GM23338 (cell line): ENCODE data around the gene FXYD5. TPM values are rescaled to one million over a fixed set of nuclear protein-coding genes. Genes with fewer than 3 reads are reported as not detected.

Experiments used
- ATAC-seq: fragments of 200-7000 bp; cut with Tn5 transposase; 3 replicates; pipeline ENCODE4 v1.9.1; 2020
- DNase-seq: peaks from one replicate; pipeline ENCODE4 v3.0.0-alpha.2; 2015; ENCODE audit warnings: low spot score
- H2AFZ ChIP-seq: fragments of 200-600 bp; sonication (generic); 2 replicates; pipeline ENCODE4 v1.8.0; 2016; ENCODE audit warnings: antibody characterized with exemption, mild to moderate bottlenecking, moderate library complexity
- H3F3A ChIP-seq: fragments of 200-600 bp; sonication (generic); replicated peaks from 2 replicates; pipeline ENCODE4 v1.8.0; 2017; ENCODE audit warnings: antibody characterized with exemption, mixed run types, low read depth
- H3K27ac ChIP-seq: fragments of 200-600 bp; sonication (generic); 2 replicates; pipeline ENCODE4 v1.6.1; 2016; ENCODE audit warnings: low read depth
- H3K27me3 ChIP-seq: fragments of 200-600 bp; sonication (generic); 2 replicates; pipeline ENCODE4 v1.8.0; 2016; ENCODE audit warnings: mild to moderate bottlenecking, mixed run types, moderate library complexity; ENCODE audit not compliant: insufficient read depth
- H3K36me3 ChIP-seq: fragments of 200-600 bp; sonication (generic); 2 replicates; pipeline ENCODE4 v1.8.0; 2016; ENCODE audit warnings: mild to moderate bottlenecking; ENCODE audit not compliant: insufficient read depth
- H3K4me1 ChIP-seq: fragments of 200-600 bp; sonication (generic); 2 replicates; pipeline ENCODE4 v1.8.0; 2016; ENCODE audit warnings: mild to moderate bottlenecking, moderate library complexity; ENCODE audit not compliant: insufficient read depth
- H3K4me2 ChIP-seq: fragments of 200-600 bp; sonication (generic); 2 replicates; pipeline ENCODE4 v1.7.1; 2017; ENCODE audit warnings: mixed run types
- H3K4me3 ChIP-seq: fragments of 200-600 bp; sonication (generic); 2 replicates; pipeline ENCODE4 v1.6.1; 2016; ENCODE audit warnings: mixed run types
- H3K79me2 ChIP-seq: fragments of 200-600 bp; sonication (generic); replicated peaks from 2 replicates; pipeline ENCODE4 v1.8.0; 2017; ENCODE audit warnings: mild to moderate bottlenecking; ENCODE audit not compliant: insufficient read depth
- H3K9me2 ChIP-seq: fragments of 200-600 bp; sonication (generic); 2 replicates; pipeline ENCODE4 v1.8.0; 2017; ENCODE audit not compliant: insufficient read depth
- H4K20me1 ChIP-seq: fragments of 200-600 bp; sonication (generic); replicated peaks from 2 replicates; pipeline ENCODE4 v1.8.0; 2017; ENCODE audit warnings: mild to moderate bottlenecking; ENCODE audit not compliant: insufficient read depth
- H3K27ac Mint-ChIP-seq: 2 replicates; pipeline ENCODE4 v1.8.0; 2020; ENCODE audit warnings: inconsistent platforms, mild to moderate bottlenecking, moderate library complexity, mixed read lengths
- H3K27me3 Mint-ChIP-seq: 3 replicates; pipeline ENCODE4 v1.8.0; 2022; ENCODE audit warnings: low read depth, mild to moderate bottlenecking, moderate library complexity, mixed read lengths, inconsistent platforms; ENCODE audit not compliant: insufficient read depth, poor library complexity
- H3K36me3 Mint-ChIP-seq: 3 replicates; pipeline ENCODE4 v1.8.0; 2021; ENCODE audit warnings: low read depth, mild to moderate bottlenecking, inconsistent platforms, moderate library complexity, mixed read lengths
- H3K4me1 Mint-ChIP-seq: 3 replicates; pipeline ENCODE4 v1.8.0; 2020; ENCODE audit warnings: mild to moderate bottlenecking, inconsistent platforms, mixed read lengths
- H3K4me3 Mint-ChIP-seq: 3 replicates; pipeline ENCODE4 v1.8.0; 2021; ENCODE audit warnings: moderate library complexity, mild to moderate bottlenecking, inconsistent platforms, mixed read lengths
- H3K9me3 Mint-ChIP-seq: 3 replicates; pipeline ENCODE4 v1.8.0; 2020; ENCODE audit warnings: moderate library complexity, mild to moderate bottlenecking, inconsistent platforms, mixed read lengths
- CREB1 ChIP-seq: fragments of 250-450 bp; sonication (Bioruptor Pico); IDR thresholded peaks from 2 replicates; pipeline ENCODE4 v1.5.0; 2020; ENCODE audit warnings: low read depth, mild to moderate bottlenecking, moderate library complexity
- EZH2phosphoT487 ChIP-seq: fragments of 200-600 bp; sonication (generic); IDR thresholded peaks from one replicate; pipeline ENCODE4 v1.8.1; 2018; ENCODE audit warnings: antibody characterized with exemption; ENCODE audit not compliant: unreplicated experiment
- JUNB ChIP-seq: IDR thresholded peaks from one replicate; pipeline ENCODE4 v1.6.1; 2016; ENCODE audit warnings: antibody characterized with exemption; ENCODE audit not compliant: unreplicated experiment
- NANOG ChIP-seq: IDR thresholded peaks from 2 replicates; pipeline ENCODE4 v1.6.1; 2016; ENCODE audit warnings: antibody characterized with exemption, borderline replicate concordance
- POLR2AphosphoS5 ChIP-seq: IDR thresholded peaks from 2 replicates; pipeline ENCODE4 v1.6.1; 2016; ENCODE audit warnings: antibody characterized with exemption, low read depth
- STAT1 ChIP-seq: IDR thresholded peaks from one replicate; pipeline ENCODE4 v1.6.1; 2016; ENCODE audit warnings: antibody characterized with exemption; ENCODE audit not compliant: unreplicated experiment
- ZNF331 ChIP-seq: fragments of 250-450 bp; sonication (Bioruptor Pico); IDR thresholded peaks from 2 replicates; pipeline ENCODE4 v1.5.0; 2020; ENCODE audit warnings: low read depth, mild to moderate bottlenecking, moderate library complexity
- polyA plus RNA-seq: library from polyadenylated mRNA; unstranded; fragments of >200 nt; fragmentation: Nextera tagmentation; extraction: Ambion mirVana; gene quantifications from 2 replicates; pipeline ENCODE4 v1.2.1, GENCODE V29; 2016
- total RNA-seq: library from RNA; depleted of rRNA; stranded (reverse); fragments of >200 nt; shearing (Covaris generic); gene quantifications from 2 replicates; pipeline ENCODE4 v1.2.3, GENCODE V29; 2014
- TF ChIP-seq, protein P1 (sequence below), 2 experiments: fragments of 200-600 bp in 1 of 2; sonication (generic) in 1 of 2; conservative IDR thresholded peaks; 2 replicates each; pipeline versions ENCODE4 v1.5.1 to v1.6.1; 2016 to 2017; ENCODE audit warnings: antibody characterized with exemption in 2 of 2, low read depth in 2 of 2, mild to moderate bottlenecking in 2 of 2, moderate library complexity in 1 of 2
- TF ChIP-seq, protein P2 (sequence below): IDR thresholded peaks from 2 replicates; pipeline ENCODE4 v1.6.1; 2016; ENCODE audit warnings: antibody characterized with exemption
- TF ChIP-seq, protein P3 (sequence below): IDR thresholded peaks from one replicate; pipeline ENCODE4 v1.6.1; 2018; ENCODE audit warnings: antibody characterized with exemption; ENCODE audit not compliant: unreplicated experiment
- TF ChIP-seq, protein P4 (sequence below): fragments of 250-450 bp; sonication (Bioruptor Pico); IDR thresholded peaks from 2 replicates; pipeline ENCODE4 v1.5.0; 2020; ENCODE audit warnings: mild to moderate bottlenecking, moderate library complexity

Gene FXYD5
- total and polyA plus RNA-seq, 2 experiments from 2014 or later, result 97.7 to 233 TPM

DNA sequence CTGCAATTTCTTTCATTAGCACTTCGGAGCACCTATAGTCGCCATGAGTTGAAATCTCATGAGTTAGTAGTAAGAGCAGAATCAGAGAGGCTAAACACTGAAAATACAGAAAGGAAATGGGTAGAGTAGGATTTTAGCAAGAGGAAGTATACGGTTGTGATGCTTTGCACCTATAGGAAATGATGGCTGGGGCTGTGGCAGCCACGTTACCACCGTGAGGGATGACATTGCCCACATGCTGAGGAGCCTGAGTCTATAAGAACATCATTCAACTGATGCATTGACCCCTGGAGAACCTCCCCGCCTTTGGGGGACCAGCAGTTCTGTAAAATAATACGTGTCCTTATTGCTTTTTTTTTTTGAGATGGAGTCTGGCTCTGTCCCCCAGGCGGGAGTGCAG, 53.6 kb downstream of the FXYD5 start (continued):
- TF ChIP-seq, protein P1, sequence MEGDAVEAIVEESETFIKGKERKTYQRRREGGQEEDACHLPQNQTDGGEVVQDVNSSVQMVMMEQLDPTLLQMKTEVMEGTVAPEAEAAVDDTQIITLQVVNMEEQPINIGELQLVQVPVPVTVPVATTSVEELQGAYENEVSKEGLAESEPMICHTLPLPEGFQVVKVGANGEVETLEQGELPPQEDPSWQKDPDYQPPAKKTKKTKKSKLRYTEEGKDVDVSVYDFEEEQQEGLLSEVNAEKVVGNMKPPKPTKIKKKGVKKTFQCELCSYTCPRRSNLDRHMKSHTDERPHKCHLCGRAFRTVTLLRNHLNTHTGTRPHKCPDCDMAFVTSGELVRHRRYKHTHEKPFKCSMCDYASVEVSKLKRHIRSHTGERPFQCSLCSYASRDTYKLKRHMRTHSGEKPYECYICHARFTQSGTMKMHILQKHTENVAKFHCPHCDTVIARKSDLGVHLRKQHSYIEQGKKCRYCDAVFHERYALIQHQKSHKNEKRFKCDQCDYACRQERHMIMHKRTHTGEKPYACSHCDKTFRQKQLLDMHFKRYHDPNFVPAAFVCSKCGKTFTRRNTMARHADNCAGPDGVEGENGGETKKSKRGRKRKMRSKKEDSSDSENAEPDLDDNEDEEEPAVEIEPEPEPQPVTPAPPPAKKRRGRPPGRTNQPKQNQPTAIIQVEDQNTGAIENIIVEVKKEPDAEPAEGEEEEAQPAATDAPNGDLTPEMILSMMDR (conservative IDR thresholded peaks at IDR 0.05; ENCODE audit: low read depth in 2 of 2), result no peak
- TF ChIP-seq JUNB (no peak), EZH2phosphoT487 (no peak), CREB1 (no peak)
- TF ChIP-seq, protein P2, sequence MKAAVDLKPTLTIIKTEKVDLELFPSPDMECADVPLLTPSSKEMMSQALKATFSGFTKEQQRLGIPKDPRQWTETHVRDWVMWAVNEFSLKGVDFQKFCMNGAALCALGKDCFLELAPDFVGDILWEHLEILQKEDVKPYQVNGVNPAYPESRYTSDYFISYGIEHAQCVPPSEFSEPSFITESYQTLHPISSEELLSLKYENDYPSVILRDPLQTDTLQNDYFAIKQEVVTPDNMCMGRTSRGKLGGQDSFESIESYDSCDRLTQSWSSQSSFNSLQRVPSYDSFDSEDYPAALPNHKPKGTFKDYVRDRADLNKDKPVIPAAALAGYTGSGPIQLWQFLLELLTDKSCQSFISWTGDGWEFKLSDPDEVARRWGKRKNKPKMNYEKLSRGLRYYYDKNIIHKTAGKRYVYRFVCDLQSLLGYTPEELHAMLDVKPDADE, result no peak

DNA sequence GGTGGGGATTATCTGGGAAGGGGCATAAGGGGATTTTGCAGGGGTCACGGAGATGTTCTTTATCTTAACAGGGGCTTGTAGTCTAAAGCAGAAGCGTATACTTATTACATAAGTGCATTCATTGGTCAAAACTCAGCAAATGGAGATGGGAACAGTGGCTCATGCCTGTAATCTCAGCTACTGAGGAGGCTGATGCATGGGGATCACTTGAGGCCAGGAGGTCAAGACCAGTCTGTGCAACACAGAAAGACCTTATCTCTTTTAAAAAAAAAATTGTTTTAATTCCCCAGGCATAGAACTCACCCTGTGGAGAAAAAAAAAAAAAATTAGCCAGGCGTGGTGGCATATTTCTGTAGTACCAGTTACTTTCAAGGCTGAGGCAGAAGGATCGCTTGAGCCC, 55.1 kb downstream of the FXYD5 start:
- no peaks in the 10 kb centered on the region for H3K27me3 ChIP-seq
- ATAC-seq (no peak), DNase-seq (no peak)
- 0 out of 2 replicates have a peak overlapping the region, but pooled peaks have one; percentile 10 for H3K27ac ChIP-seq
- H3K4me3 Mint-ChIP-seq, result no peak overlapping the region
- H3K79me2 ChIP-seq, result no peaks in the 10 kb centered on the region
- peaks cover 5% of the 10 kb centered on the region; the same call in 1 of the 2 replicates for H3K9me2 ChIP-seq
- peaks cover 15% of the 10 kb centered on the region for H3K4me1 Mint-ChIP-seq
- H3K4me1 ChIP-seq, result peaks cover 10% of the 10 kb centered on the region
- H3K4me3 ChIP-seq, result no peak overlapping the region
- H3K9me3 Mint-ChIP-seq, result no peaks in the 10 kb centered on the region; the same call in 2 of the 3 replicates
- H4K20me1 ChIP-seq, result no peaks in the 10 kb centered on the region
- no peak overlapping the region for H3K27ac Mint-ChIP-seq
- no peaks in the 10 kb centered on the region for H3K36me3 Mint-ChIP-seq
- no peak overlapping the region for H2AFZ ChIP-seq
- peaks cover 4% of the 10 kb centered on the region; the same call in 1 of the 2 replicates for H3F3A ChIP-seq
- peaks cover 8% of the 10 kb centered on the region for H3K27me3 Mint-ChIP-seq
- no peak overlapping the region for H3K4me2 ChIP-seq
- H3K36me3 ChIP-seq, result no peaks in the 10 kb centered on the region
- TF ChIP-seq, protein P2, result no peak
- TF ChIP-seq, protein P3, sequence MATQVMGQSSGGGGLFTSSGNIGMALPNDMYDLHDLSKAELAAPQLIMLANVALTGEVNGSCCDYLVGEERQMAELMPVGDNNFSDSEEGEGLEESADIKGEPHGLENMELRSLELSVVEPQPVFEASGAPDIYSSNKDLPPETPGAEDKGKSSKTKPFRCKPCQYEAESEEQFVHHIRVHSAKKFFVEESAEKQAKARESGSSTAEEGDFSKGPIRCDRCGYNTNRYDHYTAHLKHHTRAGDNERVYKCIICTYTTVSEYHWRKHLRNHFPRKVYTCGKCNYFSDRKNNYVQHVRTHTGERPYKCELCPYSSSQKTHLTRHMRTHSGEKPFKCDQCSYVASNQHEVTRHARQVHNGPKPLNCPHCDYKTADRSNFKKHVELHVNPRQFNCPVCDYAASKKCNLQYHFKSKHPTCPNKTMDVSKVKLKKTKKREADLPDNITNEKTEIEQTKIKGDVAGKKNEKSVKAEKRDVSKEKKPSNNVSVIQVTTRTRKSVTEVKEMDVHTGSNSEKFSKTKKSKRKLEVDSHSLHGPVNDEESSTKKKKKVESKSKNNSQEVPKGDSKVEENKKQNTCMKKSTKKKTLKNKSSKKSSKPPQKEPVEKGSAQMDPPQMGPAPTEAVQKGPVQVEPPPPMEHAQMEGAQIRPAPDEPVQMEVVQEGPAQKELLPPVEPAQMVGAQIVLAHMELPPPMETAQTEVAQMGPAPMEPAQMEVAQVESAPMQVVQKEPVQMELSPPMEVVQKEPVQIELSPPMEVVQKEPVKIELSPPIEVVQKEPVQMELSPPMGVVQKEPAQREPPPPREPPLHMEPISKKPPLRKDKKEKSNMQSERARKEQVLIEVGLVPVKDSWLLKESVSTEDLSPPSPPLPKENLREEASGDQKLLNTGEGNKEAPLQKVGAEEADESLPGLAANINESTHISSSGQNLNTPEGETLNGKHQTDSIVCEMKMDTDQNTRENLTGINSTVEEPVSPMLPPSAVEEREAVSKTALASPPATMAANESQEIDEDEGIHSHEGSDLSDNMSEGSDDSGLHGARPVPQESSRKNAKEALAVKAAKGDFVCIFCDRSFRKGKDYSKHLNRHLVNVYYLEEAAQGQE, result no peak
- no peak for TF ChIP-seq ZNF331
- no peak for TF ChIP-seq CREB1
- no peak for TF ChIP-seq NANOG
- no peak for TF ChIP-seq JUNB
- TF ChIP-seq, protein P4, sequence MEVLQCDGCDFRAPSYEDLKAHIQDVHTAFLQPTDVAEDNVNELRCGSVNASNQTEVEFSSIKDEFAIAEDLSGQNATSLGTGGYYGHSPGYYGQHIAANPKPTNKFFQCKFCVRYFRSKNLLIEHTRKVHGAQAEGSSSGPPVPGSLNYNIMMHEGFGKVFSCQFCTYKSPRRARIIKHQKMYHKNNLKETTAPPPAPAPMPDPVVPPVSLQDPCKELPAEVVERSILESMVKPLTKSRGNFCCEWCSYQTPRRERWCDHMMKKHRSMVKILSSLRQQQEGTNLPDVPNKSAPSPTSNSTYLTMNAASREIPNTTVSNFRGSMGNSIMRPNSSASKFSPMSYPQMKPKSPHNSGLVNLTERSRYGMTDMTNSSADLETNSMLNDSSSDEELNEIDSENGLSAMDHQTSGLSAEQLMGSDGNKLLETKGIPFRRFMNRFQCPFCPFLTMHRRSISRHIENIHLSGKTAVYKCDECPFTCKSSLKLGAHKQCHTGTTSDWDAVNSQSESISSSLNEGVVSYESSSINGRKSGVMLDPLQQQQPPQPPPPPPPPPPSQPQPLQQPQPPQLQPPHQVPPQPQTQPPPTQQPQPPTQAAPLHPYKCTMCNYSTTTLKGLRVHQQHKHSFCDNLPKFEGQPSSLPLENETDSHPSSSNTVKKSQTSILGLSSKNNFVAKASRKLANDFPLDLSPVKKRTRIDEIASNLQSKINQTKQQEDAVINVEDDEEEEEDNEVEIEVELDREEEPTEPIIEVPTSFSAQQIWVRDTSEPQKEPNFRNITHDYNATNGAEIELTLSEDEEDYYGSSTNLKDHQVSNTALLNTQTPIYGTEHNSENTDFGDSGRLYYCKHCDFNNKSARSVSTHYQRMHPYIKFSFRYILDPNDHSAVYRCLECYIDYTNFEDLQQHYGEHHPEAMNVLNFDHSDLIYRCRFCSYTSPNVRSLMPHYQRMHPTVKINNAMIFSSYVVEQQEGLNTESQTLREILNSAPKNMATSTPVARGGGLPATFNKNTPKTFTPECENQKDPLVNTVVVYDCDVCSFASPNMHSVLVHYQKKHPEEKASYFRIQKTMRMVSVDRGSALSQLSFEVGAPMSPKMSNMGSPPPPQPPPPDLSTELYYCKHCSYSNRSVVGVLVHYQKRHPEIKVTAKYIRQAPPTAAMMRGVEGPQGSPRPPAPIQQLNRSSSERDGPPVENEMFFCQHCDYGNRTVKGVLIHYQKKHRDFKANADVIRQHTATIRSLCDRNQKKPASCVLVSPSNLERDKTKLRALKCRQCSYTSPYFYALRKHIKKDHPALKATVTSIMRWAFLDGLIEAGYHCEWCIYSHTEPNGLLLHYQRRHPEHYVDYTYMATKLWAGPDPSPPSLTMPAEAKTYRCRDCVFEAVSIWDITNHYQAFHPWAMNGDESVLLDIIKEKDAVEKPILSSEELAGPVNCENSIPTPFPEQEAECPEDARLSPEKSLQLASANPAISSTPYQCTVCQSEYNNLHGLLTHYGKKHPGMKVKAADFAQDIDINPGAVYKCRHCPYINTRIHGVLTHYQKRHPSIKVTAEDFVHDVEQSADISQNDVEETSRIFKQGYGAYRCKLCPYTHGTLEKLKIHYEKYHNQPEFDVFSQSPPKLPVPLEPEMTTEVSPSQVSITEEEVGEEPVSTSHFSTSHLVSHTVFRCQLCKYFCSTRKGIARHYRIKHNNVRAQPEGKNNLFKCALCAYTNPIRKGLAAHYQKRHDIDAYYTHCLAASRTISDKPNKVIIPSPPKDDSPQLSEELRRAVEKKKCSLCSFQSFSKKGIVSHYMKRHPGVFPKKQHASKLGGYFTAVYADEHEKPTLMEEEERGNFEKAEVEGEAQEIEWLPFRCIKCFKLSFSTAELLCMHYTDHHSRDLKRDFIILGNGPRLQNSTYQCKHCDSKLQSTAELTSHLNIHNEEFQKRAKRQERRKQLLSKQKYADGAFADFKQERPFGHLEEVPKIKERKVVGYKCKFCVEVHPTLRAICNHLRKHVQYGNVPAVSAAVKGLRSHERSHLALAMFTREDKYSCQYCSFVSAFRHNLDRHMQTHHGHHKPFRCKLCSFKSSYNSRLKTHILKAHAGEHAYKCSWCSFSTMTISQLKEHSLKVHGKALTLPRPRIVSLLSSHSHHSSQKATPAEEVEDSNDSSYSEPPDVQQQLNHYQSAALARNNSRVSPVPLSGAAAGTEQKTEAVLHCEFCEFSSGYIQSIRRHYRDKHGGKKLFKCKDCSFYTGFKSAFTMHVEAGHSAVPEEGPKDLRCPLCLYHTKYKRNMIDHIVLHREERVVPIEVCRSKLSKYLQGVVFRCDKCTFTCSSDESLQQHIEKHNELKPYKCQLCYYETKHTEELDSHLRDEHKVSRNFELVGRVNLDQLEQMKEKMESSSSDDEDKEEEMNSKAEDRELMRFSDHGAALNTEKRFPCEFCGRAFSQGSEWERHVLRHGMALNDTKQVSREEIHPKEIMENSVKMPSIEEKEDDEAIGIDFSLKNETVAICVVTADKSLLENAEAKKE (CRISPR knock-in tag), result no peak
- no peak for TF ChIP-seq POLR2AphosphoS5
- TF ChIP-seq STAT1, result no peak
